ENCODE measurements around the gene PBX3.
A peak's percentile ranks its signal among the peaks of the same experiment; 100 is the strongest.
"Not testable (repeated sequence)": the region's sequence is repeated elsewhere in the genome, so short reads cannot be mapped to it uniquely, and the experiment has no call there.

Gene PBX3

DNA sequence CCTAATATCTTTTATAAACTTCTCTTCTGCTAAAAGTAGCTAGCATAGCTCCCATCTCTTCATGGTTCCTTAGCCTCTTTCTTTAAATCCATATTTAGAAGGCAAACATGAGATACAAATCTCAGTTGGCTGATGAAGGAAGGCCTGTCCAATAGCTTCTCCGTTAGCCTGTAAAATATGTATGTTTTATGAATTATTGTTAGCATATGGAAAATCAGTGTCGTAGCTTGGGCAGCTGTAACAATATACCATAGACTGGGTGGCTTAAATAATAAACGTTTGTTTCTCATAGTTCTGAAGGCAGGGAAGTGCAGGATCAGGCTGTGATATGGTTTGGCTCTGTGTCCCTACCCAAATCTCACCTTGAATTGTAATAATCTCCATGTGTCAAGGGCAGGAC, 63.8 kb downstream of the PBX3 start:
- no peak for DNase-seq (ENCODE audit: low read depth)
- H3K4me3 ChIP-seq (ENCODE audit: low read depth, low read length): no peak overlapping the region

DNA sequence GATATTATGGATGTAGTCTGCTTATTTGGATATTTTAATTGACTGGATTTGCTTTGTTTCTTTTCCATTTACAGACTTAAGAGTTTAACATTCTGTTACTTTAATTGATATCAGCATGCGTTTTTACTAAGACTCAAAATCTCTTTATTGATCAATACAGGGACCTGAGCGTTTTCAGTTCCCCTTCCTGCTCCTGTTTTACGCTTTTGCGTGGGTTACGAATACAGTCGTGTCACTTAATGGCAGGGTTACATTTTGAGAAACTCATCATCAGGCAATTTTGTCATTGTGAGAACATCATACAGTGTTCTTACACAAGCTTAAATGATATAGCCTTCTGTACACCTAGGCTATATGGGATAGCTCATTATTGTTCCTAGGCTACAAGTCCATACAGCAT, 65.2 kb downstream of the PBX3 start:
- no peak for DNase-seq (ENCODE audit: low read depth)
- H3K4me3 ChIP-seq (ENCODE audit: low read depth, low read length): no peak overlapping the region

DNA sequence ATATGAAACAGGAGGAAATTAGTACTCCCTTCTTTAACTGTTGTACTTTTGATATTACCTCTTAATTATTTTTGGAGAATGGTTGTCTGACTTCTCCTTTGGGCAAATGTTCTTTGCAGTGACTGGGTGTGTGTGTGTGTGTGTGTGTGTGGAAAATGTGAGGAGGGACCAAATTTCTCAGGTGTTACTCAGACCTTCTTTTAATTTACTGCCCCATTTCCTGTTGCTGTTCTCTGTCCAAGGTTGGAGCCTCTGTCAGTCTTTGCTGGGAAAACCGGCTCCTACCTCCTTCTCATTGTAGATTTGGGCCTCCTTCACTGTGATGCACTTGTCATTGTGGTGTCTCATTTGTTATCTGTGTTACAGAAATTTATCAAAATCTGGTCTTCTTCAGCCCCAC, 68.4 kb downstream of the PBX3 start:
- H3K4me3 ChIP-seq (ENCODE audit: low read depth, low read length): no peak overlapping the region
- DNase-seq (ENCODE audit: low read depth): no peak

DNA sequence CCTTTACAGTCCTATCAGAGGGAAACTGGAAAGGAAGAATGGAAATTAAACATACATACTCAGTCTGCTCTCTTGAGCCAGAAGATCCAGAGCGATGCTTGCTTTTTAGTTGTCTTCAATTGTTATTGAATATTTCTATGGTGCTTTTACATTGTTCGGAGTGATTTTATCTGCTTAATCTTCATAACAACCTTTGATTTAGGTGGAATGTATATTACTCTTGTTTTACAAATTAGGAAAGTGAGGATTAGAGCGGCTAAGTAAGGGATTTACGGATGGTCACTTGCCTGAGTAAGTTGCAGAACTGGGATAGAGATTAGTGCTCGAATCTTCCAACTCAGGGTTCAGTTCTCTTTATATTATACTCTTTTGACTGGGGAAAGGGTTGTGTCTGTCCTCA, 69.1 kb downstream of the PBX3 start:
- no peak overlapping the region for H3K4me3 ChIP-seq (ENCODE audit: low read depth, low read length)
- DNase-seq (ENCODE audit: low read depth): no peak

DNA sequence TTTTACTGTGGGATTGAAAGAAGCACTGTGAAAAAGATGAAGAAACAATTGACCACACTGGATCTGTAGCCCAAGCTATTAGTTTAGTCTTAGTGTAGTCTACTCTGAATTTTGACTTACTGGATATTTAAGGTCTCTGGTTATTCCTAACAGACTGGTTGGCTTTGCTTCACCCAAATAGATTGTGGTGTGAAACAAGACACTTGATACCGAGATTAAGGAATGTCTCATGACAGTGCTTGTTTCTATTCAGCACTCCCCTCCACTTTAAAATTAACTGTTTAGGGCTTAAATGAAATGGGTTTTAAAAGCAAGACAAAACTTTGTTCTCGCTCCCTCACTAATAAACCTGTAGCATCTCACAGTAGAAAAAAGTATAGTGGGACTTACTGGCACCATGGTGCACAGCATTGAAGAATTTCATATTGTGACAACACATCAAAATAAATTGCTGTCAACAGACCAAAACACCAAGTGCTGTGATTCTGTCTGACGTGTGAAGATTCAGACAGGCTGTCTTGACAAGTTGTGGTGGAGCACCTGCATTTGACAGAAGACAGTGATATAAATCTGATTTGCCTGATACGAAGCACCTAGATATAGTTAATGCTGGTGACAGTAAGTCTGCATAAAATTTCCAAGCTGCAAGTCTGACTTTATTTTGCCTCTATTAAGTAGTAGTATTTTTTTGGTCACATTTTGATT, 73.1 kb downstream of the PBX3 start:
- no peak for DNase-seq (ENCODE audit: low read depth)
- H3K4me3 ChIP-seq (ENCODE audit: low read depth, low read length): no peak overlapping the region

DNA sequence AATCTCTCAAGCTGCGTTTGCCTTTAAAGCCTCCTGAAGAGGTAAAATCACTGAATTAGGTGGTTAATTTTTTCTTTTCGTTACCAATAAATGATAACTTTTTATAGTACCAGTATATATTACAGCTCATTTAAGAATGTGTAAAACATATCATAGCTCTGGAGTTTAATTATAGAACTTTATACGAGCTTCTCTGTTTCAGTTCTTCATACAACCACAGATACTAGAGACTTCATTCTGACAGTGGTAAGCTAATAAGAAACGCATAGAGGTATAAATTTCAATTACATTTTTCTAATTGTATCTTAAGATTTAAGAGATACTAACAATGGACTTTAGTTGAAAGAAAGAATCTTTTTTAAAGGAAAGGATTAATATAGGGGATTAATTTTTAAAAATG, 73.9 kb downstream of the PBX3 start:
- DNase-seq (ENCODE audit: low read depth): no peak
- no peak overlapping the region for H3K4me3 ChIP-seq (ENCODE audit: low read depth, low read length)

DNA sequence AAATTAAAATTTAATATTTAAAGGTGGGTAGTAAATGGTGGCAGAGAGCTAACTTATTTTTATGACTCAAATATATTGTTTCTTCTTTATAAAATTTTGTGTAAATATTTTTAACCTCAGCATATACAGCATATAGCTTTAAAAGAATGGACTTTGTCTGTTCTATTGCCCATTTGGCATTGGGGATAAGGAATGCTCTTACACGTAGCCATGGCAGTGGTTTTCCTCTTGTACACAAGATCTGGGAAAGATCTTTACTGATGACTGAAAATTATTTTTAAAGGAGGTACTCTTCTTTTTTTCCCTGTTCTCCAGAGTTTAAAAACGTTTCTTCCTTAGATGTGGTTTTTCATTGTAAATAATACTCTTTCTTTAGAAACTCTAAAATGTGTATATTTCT, 75.0 kb downstream of the PBX3 start:
- no peak overlapping the region for H3K4me3 ChIP-seq (ENCODE audit: low read depth, low read length)
- no peak for DNase-seq (ENCODE audit: low read depth)

DNA sequence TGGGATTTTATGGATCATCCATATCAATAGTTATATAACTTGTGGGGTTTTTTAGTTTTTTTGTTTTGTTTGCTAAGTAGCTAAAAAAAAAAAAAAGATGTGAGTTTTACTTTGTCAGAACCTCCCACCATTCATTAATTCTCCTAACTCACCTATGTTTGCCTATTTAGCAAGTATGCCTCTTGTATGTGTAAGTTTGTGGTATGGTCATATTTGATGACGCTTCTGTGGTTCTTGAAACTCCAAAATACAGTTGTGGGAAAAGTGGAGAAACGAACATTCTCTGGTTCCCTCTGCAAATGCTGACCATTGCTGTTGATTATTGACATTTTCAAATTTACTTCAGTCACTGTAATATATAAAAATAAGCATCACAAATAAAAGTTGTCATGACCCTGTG, 75.7 kb downstream of the PBX3 start:
- no peak for DNase-seq (ENCODE audit: low read depth)
- no peak overlapping the region for H3K4me3 ChIP-seq (ENCODE audit: low read depth, low read length)

DNA sequence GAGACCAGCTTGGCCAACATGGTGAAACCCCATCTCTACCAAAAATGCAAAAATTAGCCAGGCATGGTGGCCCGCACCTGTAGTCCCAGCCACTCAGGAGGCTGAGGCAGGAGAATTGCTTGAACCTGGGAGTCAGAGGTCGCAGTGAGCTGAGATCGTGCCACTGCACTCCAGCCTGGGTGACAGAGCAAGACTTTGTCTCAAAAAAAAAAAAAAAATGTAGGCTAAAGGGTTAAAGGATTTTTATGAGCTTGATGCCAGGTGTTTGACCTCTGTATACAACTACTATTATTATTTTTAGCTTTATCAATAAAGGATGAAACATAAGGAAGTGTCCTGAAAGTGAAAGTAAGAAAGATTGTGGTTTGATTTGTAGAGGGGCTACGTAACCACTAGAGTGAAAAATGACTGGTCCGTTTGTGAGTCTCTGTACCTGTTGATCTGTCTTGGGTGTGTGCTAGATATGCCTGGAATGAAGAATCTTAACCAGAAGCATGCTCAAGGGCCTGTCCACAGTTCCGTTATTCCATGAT, 76.8 kb downstream of the PBX3 start:
- not testable (repeated sequence) for DNase-seq (ENCODE audit: low read depth); H3K4me3 ChIP-seq (ENCODE audit: low read depth, low read length)

DNA sequence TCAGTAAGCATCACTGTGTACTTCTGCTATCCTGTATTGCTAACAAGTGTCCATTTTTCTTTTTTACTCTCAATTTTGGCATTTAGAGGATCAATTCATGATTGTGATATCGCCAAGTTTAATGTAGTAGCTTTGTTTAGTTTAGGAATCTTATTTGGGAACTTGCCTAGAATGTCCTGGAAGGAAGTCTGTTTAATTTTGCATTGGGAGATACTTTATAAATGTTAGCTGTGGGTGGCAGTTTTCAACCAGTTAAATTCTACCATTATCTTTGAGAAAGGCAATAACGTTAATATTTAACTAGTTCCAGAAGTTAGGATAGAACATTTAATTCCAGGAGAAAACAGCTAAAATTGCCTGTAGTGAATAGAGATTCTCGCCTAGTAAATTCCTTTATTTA, 78.6 kb downstream of the PBX3 start:
- no peak for DNase-seq (ENCODE audit: low read depth)
- no peak overlapping the region for H3K4me3 ChIP-seq (ENCODE audit: low read depth, low read length)

DNA sequence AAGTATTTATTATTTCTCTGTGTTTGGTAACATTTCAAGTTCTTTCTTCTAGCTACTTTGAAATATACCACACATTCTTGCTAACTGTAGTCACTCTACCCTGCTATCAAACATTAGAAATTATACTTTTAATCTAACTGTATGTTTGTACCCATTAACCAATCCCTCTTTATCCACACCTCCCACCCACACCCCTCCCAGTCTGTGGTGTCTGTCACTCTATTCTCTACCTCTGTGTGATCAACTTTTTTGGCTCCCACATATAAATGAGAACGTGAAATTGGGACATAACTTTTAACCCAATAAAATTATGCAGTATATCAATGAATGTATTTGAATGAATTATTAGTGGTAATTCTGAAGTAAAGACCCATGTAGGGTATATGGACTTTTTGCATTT, 79.7 kb downstream of the PBX3 start:
- no peak for DNase-seq (ENCODE audit: low read depth)
- H3K4me3 ChIP-seq (ENCODE audit: low read depth, low read length): no peak overlapping the region

DNA sequence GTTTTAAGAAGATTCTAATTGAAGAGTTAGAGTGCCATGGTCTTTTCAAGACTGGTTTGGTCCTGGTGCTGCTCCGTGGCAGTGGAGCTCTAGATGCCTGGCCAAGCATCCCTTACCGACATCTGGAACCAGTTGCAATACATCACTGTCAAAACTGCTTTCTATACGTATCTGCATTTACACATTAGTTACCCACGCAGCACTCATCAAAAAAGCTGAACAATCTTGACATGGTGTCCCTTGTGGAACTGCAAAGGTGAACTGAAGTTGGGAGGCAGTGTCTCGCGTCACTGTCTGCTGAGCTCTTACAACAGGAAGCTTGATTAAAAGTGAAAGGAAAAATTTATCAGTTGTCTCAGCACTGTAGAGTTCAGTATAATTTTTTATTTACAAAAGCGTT, 82.6 kb downstream of the PBX3 start:
- no peak for DNase-seq (ENCODE audit: low read depth)
- H3K4me3 ChIP-seq (ENCODE audit: low read depth, low read length): peak overlapping the region; percentile 31

DNA sequence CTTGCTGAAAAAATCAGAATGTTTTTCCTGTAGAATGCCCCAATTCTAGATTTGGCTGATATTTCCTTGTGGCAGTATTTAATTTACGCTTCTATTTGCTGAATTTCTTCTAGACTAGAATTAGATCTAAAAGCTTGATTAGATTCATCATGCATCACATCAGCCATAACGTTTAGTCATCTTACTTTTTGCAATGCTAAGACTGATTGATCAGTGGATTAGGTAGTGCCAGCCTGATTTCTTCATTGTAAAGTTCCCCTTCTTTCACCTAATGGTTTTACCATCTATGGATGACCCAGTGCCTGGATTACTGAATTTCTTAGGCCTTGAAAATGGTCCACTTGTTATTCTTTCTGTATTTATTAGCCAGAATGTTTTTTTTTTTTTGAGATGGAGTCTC, 83.9 kb downstream of the PBX3 start:
- no peak overlapping the region for H3K4me3 ChIP-seq (ENCODE audit: low read depth, low read length)
- DNase-seq (ENCODE audit: low read depth): no peak

DNA sequence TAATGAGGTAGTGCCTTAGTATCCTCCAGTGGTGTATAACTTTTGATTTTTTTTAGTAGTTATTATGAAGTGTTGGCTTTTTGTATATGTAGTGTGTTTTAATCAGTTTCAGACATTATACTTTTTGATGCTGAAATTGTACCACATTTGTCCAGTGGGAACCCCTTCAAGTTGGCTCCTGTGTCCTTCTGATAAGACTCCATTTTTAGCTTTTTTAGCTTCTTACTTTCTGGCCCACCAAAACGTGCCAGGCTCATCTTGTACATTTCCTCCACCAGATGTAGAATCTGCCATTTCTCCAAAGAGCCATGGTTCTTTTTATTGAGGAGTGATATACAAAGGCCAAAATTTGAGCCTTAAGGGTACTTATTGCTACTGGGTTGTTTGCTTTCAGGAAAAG, 84.4 kb downstream of the PBX3 start:
- H3K4me3 ChIP-seq (ENCODE audit: low read depth, low read length): no peak overlapping the region
- no peak for DNase-seq (ENCODE audit: low read depth)

DNA sequence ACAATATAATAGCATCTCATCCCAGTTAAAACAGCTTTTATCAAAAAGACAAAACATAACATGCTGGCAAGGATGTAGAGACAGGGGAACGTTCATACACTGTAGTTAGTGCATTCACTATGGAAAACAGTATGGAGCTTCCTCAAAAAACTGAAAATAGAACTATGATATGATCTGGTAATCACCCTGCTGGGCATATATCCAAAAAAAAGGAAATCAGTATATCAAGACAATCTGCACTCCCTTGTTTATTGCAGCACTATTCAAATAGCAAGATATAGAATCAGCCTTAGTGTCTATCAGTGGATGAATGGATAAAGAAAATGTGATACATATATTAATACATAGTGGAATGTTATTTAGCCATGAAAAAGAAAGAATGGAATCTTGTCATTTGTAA, 88.5 kb downstream of the PBX3 start:
- H3K4me3 ChIP-seq (ENCODE audit: low read depth, low read length): no peak overlapping the region
- DNase-seq (ENCODE audit: low read depth): no peak

DNA sequence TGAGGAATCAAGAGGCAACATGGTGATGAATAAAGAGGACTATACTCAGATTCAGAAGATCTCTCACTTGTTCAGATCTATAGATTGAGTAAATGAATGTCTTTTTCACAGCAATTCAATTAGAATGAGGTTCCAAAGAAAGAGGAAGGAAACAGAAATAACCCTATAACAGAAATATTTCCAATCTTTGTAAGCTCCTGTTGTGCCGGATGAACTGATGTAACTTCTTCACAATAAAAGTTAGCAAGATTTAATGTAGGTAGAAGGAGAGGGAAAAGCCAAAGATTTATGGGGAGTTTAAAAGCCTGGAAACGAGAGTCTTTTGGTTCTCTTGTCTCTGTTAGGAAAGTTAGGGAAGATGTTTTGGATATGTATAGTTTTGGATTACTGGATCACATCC, 92.1 kb downstream of the PBX3 start:
- H3K4me3 ChIP-seq (ENCODE audit: low read depth, low read length): no peak overlapping the region
- DNase-seq (ENCODE audit: low read depth): no peak

DNA sequence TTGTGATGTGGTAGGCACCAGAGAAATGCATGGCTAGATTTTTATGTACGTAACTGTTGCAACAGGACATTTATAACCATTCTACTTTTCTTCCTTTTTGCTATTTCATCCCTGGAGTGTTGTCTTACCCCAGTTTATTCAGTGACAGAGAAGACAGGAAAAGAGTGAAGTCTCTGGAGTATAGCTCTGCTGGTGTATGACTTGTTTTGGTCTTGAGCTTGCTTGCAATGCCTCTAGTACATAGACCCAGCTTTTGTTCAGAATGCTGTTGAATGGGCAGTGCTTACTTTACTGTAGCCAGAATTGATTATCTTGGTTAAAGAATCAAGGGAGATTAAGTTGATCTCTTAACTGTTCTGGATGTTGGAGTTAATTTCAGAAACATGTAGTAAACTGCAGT, 94.3 kb downstream of the PBX3 start:
- no peak for DNase-seq (ENCODE audit: low read depth)
- no peak overlapping the region for H3K4me3 ChIP-seq (ENCODE audit: low read depth, low read length)

DNA sequence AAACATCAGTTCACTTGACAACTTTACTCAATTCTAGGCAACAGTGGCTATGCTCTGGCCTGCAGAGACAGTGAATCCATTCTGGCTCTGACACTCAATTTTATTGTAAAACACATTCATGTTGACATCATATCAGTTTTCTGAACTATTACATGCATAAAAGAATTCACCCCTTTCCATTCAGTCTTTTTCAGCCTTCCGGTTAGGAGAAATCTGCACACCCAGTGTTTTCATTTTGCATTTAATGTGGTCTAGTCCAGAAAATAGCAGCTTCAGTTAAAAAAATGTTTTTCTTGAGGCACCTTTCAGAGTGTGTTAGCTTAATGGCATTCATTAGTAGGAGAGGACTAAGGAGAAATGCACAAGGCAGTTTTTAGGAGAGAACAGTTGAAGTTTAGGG, 95.1 kb downstream of the PBX3 start:
- no peak for DNase-seq (ENCODE audit: low read depth)
- H3K4me3 ChIP-seq (ENCODE audit: low read depth, low read length): no peak overlapping the region

DNA sequence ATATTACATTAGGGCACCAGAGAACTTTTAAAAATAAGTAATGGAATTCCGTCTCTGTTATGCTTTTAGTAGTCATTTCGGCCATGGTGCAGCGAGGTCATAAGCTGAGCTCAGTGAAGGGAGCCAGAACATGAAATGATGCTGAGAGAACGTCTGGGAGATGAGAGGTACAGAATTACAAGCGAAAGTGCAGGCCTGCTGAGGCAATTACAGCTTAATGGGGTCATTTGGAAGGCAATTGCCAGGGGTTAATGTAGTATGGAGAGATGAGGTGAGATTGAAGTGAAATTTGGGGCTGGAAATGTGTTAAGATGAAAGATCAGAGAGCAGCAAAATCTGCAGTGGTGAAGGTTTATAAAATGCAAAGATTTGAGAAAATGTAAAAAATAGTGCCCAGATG, 96.5 kb downstream of the PBX3 start:
- no peak overlapping the region for H3K4me3 ChIP-seq (ENCODE audit: low read depth, low read length)
- no peak for DNase-seq (ENCODE audit: low read depth)

DNA sequence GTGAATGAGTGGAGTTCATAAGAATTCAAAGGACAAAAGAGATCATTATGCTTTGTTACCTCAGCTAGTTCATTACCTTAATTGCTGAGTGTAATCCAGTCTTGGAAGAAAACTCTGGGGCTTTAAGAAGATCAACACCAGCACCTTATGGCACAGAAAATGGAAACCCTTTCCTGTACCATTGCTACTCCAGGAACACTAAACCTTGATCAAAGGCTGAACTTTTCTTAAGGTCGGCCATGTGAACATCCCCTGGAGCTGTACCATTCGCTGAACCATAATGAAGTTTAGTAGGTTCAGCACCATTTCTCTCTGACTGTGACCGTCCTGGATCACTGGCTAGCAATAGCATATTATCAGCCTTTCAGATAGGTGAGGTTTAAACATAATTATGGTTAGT, 97.4 kb downstream of the PBX3 start:
- H3K4me3 ChIP-seq (ENCODE audit: low read depth, low read length): no peak overlapping the region

DNA sequence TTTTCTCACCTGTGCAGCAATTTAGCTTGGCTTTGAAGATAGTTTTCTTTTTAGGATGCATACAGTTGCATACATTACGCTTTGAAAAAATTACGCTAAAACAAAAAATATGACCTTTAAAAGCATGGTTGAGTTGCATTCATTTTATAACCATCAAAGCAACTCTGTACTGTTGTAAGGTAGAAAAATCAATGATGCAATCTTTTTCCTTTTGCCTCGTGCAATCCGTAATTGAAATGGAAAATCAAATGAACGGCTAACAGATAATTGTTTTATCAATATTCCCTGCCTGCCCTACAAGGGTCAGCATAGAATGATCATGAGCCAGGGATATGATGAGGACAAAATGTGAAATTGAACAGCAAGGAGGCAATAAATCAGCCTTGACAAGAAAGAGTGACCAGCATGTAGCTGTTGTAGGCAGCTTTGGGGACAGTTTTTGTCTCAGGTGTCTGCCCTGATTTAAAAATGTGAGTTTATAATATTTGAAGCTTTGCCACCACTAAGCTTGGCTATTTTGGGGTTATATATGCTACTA, 98.2 kb downstream of the PBX3 start:
- no peak overlapping the region for H3K4me3 ChIP-seq (ENCODE audit: low read depth, low read length)
- no peak for DNase-seq (ENCODE audit: low read depth)

More for the DNA sequence above, 97.4 kb downstream of the PBX3 start:
- no peak for DNase-seq (ENCODE audit: low read depth)

DNA sequence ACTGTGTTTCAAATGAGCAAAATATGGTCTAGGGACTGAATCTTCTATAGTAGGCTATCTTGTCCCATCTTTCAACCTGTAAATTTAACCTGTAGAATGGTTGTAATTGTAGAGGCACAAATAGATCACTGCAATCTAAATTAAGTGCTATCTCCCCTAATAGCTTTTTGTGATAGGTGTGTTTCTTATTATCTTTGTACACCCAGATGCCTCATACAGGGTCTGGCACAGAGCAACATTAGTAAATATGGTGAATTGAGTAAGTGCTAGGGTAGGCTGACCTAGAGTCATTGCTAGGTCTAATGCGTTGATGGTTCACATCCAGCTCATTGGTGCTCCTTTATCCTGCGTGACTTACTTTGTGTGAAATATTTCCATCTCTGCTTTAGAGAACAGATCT, 100.6 kb downstream of the PBX3 start:
- H3K4me3 ChIP-seq (ENCODE audit: low read depth, low read length): no peak overlapping the region
- DNase-seq (ENCODE audit: low read depth): no peak
